Measurements from ENCODE around the gene GTPBP1.

DNA sequence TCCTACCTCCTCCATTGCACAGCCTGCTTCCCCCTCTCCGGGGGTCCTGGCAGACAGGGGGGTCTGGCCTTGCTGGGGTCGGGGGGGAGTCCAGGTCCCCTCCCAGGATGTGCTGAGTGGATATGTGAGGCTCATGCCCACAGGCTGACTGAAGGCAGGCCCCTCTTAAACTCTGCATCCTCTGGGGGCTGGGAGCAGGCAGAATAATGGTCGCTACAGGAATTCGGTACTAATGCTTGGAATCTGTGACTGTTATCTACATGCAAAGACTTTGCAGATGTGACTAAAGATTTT lies 51.7 kb downstream of the GTPBP1 start:
- TF ChIP-seq, protein P1, sequence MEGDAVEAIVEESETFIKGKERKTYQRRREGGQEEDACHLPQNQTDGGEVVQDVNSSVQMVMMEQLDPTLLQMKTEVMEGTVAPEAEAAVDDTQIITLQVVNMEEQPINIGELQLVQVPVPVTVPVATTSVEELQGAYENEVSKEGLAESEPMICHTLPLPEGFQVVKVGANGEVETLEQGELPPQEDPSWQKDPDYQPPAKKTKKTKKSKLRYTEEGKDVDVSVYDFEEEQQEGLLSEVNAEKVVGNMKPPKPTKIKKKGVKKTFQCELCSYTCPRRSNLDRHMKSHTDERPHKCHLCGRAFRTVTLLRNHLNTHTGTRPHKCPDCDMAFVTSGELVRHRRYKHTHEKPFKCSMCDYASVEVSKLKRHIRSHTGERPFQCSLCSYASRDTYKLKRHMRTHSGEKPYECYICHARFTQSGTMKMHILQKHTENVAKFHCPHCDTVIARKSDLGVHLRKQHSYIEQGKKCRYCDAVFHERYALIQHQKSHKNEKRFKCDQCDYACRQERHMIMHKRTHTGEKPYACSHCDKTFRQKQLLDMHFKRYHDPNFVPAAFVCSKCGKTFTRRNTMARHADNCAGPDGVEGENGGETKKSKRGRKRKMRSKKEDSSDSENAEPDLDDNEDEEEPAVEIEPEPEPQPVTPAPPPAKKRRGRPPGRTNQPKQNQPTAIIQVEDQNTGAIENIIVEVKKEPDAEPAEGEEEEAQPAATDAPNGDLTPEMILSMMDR (conservative IDR thresholded peaks at IDR 0.05), result no peak
- TF ChIP-seq EZH2 (IDR thresholded peaks at IDR 0.05; ENCODE audit: low read depth), result no peak

Measured in PC-9 (cell line).